ENCODE results near the gene HS1BP3. TPM values are rescaled to one million over a fixed set of nuclear protein-coding genes. Genes with fewer than 3 reads are reported as not detected.

HS1BP3 gene
- total RNA-seq, 3 donors from 2014 or later = 19.0 to 31.8 (median 25.9) TPM

GRCh38 chr2:20693317-20693716, 42.4 kb upstream of the HS1BP3 start:
- no peaks in the 10 kb centered on the region for H3K9me3 ChIP-seq
- no peaks in the 10 kb centered on the region for H3K27me3 ChIP-seq
- no peaks in the 10 kb centered on the region for H3K4me1 ChIP-seq
- no peak for TF ChIP-seq CTCF (IDR thresholded peaks at IDR 0.05)
- TF ChIP-seq POLR2AphosphoS5 (IDR thresholded peaks at IDR 0.05) = no peak
- no peak for TF ChIP-seq POLR2A (IDR thresholded peaks at IDR 0.05)
- no peak overlapping the region for H3K4me3 ChIP-seq
- no peak overlapping the region for H3K27ac ChIP-seq
- H3K36me3 ChIP-seq = no peaks in the 10 kb centered on the region
- DNase-seq (ENCODE audit: low spot score in 2 of 2) = no peak
- intact Hi-C loops (cut with DNase I; ENCODE audit: low total_unique reads) = no loop called here

GRCh38 chr2:20692081-20692480, 41.2 kb upstream of the HS1BP3 start:
- no peaks in the 10 kb centered on the region for H3K9me3 ChIP-seq
- H3K4me3 ChIP-seq = no peak overlapping the region
- H3K4me1 ChIP-seq = no peaks in the 10 kb centered on the region
- no peak overlapping the region for H3K27ac ChIP-seq
- H3K27me3 ChIP-seq = no peaks in the 10 kb centered on the region
- intact Hi-C loops (cut with DNase I; ENCODE audit: low total_unique reads) = no loop called here
- H3K36me3 ChIP-seq = no peaks in the 10 kb centered on the region
- DNase-seq (ENCODE audit: low spot score in 2 of 2) = no peak
- TF ChIP-seq CTCF (IDR thresholded peaks at IDR 0.05) (no peak), POLR2AphosphoS5 (IDR thresholded peaks at IDR 0.05) (no peak), POLR2A (IDR thresholded peaks at IDR 0.05) (no peak)

DNA sequence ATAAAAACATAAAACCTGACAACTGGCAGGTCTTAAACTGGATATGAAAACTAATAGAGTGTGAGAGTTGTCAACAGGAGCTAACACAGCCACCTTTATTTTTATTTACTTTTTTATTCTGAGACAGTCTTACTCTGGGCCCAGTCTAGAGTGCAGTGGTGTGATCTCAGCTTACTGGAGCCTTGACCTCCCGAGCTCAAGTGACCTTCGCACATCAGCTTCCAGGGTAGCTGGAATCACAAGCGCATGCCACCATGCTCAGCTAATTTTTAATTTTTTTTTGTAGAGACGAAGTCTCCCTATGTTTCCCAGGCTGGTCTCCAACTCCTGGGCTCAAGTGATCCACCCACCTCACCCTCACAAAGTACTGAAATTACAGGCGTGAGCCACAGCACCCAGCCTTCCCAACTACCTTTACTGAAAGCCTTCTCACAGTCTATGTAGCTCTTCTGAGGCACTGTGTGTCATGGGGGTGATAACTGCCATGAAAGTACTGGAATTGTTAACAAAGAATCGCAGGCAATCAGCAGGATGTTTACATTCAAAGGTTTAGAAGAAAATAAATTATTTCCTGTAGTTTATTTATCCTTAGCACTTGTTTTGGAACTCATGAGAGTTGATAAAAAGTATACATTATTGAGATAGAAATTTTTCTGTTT, 40.3 kb upstream of the HS1BP3 start:
- H3K4me1 ChIP-seq = no peaks in the 10 kb centered on the region
- DNase-seq (ENCODE audit: low spot score in 2 of 2) = no peak
- H3K4me3 ChIP-seq = no peak overlapping the region
- intact Hi-C loops (cut with DNase I; ENCODE audit: low total_unique reads) = no loop called here
- no peaks in the 10 kb centered on the region for H3K27me3 ChIP-seq
- no peaks in the 10 kb centered on the region for H3K9me3 ChIP-seq
- no peak overlapping the region for H3K27ac ChIP-seq
- no peak for TF ChIP-seq POLR2AphosphoS5 (IDR thresholded peaks at IDR 0.05)
- no peak for TF ChIP-seq POLR2A (IDR thresholded peaks at IDR 0.05)
- TF ChIP-seq CTCF (IDR thresholded peaks at IDR 0.05) = no peak
- H3K36me3 ChIP-seq = no peaks in the 10 kb centered on the region

GRCh38 chr2:20689428-20690264, 38.7 kb upstream of the HS1BP3 start:
- no peaks in the 10 kb centered on the region for H3K4me1 ChIP-seq
- no peaks in the 10 kb centered on the region for H3K9me3 ChIP-seq
- intact Hi-C loops (cut with DNase I; ENCODE audit: low total_unique reads) = no loop called here
- no peak overlapping the region for H3K27ac ChIP-seq
- H3K36me3 ChIP-seq = no peaks in the 10 kb centered on the region
- DNase-seq (ENCODE audit: low spot score in 2 of 2) = no peak
- H3K27me3 ChIP-seq = no peaks in the 10 kb centered on the region
- H3K4me3 ChIP-seq = no peak overlapping the region
- no peak for TF ChIP-seq POLR2A (IDR thresholded peaks at IDR 0.05)

DNA sequence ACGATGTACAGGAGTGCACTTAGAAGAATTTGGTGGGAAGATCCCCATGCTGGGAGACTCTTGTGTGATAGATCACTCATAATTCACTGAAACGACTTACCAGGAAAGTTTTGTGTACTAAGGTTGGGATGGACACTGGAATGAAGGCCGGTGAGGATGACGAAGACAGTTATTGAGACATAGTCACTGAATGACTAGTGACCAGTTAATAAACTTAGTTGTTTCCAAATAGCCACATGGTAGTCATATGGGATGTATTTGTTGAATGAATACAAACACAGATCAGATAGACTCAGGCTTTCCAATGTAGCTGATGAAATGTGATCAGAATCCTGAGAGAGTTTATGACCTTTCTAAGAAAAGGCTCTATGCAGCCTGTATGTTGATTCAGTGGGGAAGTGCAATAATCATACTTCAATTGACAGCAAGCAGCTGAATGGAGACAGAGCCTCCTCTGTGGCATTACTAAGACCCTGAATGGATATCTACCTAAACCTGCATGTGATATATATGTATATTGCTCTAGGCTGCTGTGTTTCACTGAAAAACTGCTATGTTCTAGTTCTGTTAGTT, 36.4 kb upstream of the HS1BP3 start:
- no peak for TF ChIP-seq POLR2AphosphoS5 (IDR thresholded peaks at IDR 0.05)
- no peak for TF ChIP-seq POLR2A (IDR thresholded peaks at IDR 0.05)
- TF ChIP-seq CTCF (IDR thresholded peaks at IDR 0.05) = no peak
- Histone ChIP-seq H3K36me3 (no peaks in the 10 kb centered on the region), H3K9me3 (no peaks in the 10 kb centered on the region), H3K27me3 (no peaks in the 10 kb centered on the region), H3K4me3 (no peak overlapping the region), H3K27ac (no peak overlapping the region), H3K4me1 (no peaks in the 10 kb centered on the region)
- intact Hi-C loops (cut with DNase I; ENCODE audit: low total_unique reads) = no loop called here
- DNase-seq (ENCODE audit: low spot score in 2 of 2) = no peak
